Lower leg skin (tissue), 4 donors: ENCODE measurements around the gene MEGF6. TPM values are rescaled to one million over a fixed set of nuclear protein-coding genes. Genes with fewer than 3 reads are reported as not detected.
"Not testable (repeated sequence)": the region's sequence is repeated elsewhere in the genome, so short reads cannot be mapped to it uniquely, and the experiment has no call there.

ENCODE experiments used
- DNase-seq, 2 donors: peaks; one replicate each; pipeline ENCODE4 v3.0.0-alpha.2; 2019; ENCODE audit warnings: low spot score in 2 of 2
- H3K4me3 ChIP-seq: fragments of 200-600 bp; sonication (generic); 2 replicates; pipeline ENCODE4 v1.5.1; 2017; ENCODE audit warnings: mild to moderate bottlenecking, low read depth; ENCODE audit not compliant: poor library complexity, severe bottlenecking
- CTCF ChIP-seq, 3 donors: fragments of 450-650 bp; IDR thresholded peaks; one replicate each; pipeline ENCODE4 v1.5.1; 2016; ENCODE audit warnings: antibody characterized with exemption in 3 of 3, mild to moderate bottlenecking in 3 of 3, moderate library complexity in 2 of 3
- POLR2A ChIP-seq, 2 donors: fragments of 450-650 bp; IDR thresholded peaks; one replicate each; pipeline ENCODE4 v1.6.1; 2016 to 2017; ENCODE audit warnings: antibody characterized with exemption in 2 of 2, mild to moderate bottlenecking in 1 of 2, moderate library complexity in 1 of 2
- WGBS, 2 donors: methylation state at CpG; one replicate each; pipeline ENCODE4 v1.1.5; 2018; 5-methylcytosine and 5-hydroxymethylcytosine counted together
- intact Hi-C: fragments of 100-400 bp; cut with DNase I; formaldehyde crosslinking; loops from one replicate; pipeline ENCODE4 v1.15.0; 2023; ENCODE audit warnings: low total_unique reads
- total RNA-seq, 4 donors: library from RNA; depleted of rRNA; stranded (reverse); fragments of >200 nt; gene quantifications; one replicate each; pipeline ENCODE4 v1.1.0, GENCODE V29; 2016

MEGF6 gene
- total RNA-seq, 4 donors from 2014 or later: 81.1 to 147 (median 86.1) TPM

GRCh38 chr1:3575993-3576392 is 35.3 kb downstream of the MEGF6 start:
- no peak overlapping the region for H3K4me3 ChIP-seq
- no peak for TF ChIP-seq POLR2A (IDR thresholded peaks at IDR 0.05)
- no peak for TF ChIP-seq CTCF (IDR thresholded peaks at IDR 0.05)
- 70 to 92% methylated on average over 13 to 15 of the region's 15 CpGs for WGBS, 2 donors
- intact Hi-C loops: no loop called here
- DNase-seq: no peak

- WGBS, 2 donors: 79 to 83% methylated on average over 6 of the region's 6 CpGs
- H3K4me3 ChIP-seq, intact Hi-C loops, DNase-seq: not testable (repeated sequence)
Observed at GRCh38 chr1:3575515-3575914, 35.8 kb downstream of the MEGF6 start.

- WGBS, 2 donors: 48 to 66% methylated on average over 5 to 7 of the region's 9 CpGs
- intact Hi-C loops: no loop called here
- DNase-seq: no peak
- TF ChIP-seq POLR2A (IDR thresholded peaks at IDR 0.05): no peak
- no peak for TF ChIP-seq CTCF (IDR thresholded peaks at IDR 0.05)
- no peak overlapping the region for H3K4me3 ChIP-seq
Observed at GRCh38 chr1:3573500-3573899, 37.8 kb downstream of the MEGF6 start.

- intact Hi-C loops, DNase-seq, H3K4me3 ChIP-seq: not testable (repeated sequence)
- 88 to 100% methylated on average over 1 of the region's 1 CpG for WGBS, 2 donors
Observed at GRCh38 chr1:3572638-3573037, 38.7 kb downstream of the MEGF6 start.

- intact Hi-C loops: no loop called here
- no peak overlapping the region for H3K4me3 ChIP-seq
- 87 to 94% methylated on average over 6 of the region's 6 CpGs for WGBS, 2 donors
- no peak for DNase-seq
- no peak for TF ChIP-seq POLR2A (IDR thresholded peaks at IDR 0.05)
Observed at GRCh38 chr1:3571263-3571662, 40.0 kb downstream of the MEGF6 start.

- DNase-seq: no peak
- intact Hi-C loops: no loop called here
- no peak overlapping the region for H3K4me3 ChIP-seq
- 78 to 83% methylated on average over 17 to 19 of the region's 21 CpGs for WGBS, 2 donors
- TF ChIP-seq POLR2A (IDR thresholded peaks at IDR 0.05): no peak
- TF ChIP-seq CTCF (IDR thresholded peaks at IDR 0.05): no peak
Observed at GRCh38 chr1:3570066-3570986, 41.0 kb downstream of the MEGF6 start.

- intact Hi-C loops: no loop called here
- TF ChIP-seq POLR2A (IDR thresholded peaks at IDR 0.05) (no peak), CTCF (IDR thresholded peaks at IDR 0.05) (no peak)
- no peak for DNase-seq
- no peak overlapping the region for H3K4me3 ChIP-seq
- WGBS, 2 donors: 94 to 95% methylated on average over 7 to 8 of the region's 8 CpGs
Observed at GRCh38 chr1:3569436-3569835, 41.9 kb downstream of the MEGF6 start.
